Measurements from ENCODE around the gene PXT1.

DNA sequence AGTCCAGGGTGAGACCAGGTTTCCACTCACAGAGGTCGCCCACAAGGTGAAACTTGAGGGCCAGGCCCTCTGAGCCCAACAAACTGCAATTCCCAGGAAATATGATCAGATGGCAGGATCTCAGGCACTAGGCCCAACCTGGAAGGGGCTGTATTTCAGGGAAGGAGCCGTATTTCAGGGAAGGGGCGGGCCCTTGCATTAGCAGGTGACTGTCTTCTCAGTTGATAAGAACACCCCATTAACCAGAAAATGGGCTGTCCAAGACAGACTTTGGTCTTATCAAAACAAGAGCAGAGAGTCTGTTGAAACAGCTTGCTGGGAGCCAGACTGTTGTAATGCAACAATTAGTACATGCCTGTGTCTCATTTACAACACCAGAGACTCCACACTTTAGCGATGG is 95.0 kb downstream of the PXT1 start:
- no peak for TF ChIP-seq CTCF (conservative IDR thresholded peaks at IDR 0.05 in 1 of 2, IDR thresholded peaks at IDR 0.05 in 1 of 2; ENCODE audit: low read depth in 1 of 2, low read length in 2 of 2)
- TF ChIP-seq EZH2 (IDR thresholded peaks at IDR 0.05; ENCODE audit: low read length, missing control alignments): no peak

Data from fibroblast of lung (primary cell).